ENCODE results near the gene CLEC10A.

CLEC10A gene

DNA sequence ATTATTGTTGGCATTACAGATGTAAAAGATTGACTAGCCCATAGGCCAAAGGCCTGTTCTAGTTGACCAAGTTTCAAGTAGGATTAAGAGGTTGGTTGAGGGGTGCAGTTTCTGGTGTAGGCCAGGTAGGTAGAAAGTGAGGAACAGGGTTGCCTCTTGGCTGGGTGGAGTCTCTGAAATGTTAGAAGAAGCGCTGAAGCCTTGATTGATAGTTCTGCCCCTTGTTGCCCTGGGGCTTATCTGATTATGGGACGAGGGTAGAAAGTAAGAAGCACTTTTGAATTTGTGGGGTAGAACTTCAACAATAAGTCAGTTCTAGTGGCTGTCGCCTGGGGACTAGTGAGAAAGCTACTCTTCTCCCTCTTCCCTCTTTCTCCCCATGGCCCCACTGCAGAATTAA is 51.0 kb downstream of the CLEC10A start:
- no peak for ATAC-seq
- TF ChIP-seq, protein P1, sequence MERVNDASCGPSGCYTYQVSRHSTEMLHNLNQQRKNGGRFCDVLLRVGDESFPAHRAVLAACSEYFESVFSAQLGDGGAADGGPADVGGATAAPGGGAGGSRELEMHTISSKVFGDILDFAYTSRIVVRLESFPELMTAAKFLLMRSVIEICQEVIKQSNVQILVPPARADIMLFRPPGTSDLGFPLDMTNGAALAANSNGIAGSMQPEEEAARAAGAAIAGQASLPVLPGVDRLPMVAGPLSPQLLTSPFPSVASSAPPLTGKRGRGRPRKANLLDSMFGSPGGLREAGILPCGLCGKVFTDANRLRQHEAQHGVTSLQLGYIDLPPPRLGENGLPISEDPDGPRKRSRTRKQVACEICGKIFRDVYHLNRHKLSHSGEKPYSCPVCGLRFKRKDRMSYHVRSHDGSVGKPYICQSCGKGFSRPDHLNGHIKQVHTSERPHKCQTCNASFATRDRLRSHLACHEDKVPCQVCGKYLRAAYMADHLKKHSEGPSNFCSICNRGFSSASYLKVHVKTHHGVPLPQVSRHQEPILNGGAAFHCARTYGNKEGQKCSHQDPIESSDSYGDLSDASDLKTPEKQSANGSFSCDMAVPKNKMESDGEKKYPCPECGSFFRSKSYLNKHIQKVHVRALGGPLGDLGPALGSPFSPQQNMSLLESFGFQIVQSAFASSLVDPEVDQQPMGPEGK (CRISPR knock-in tag; IDR thresholded peaks at IDR 0.05; ENCODE audit: borderline replicate concordance): no peak
- TF ChIP-seq ZNF70 (CRISPR knock-in tag; IDR thresholded peaks at IDR 0.05) (no peak), ARNTL (CRISPR knock-in tag; IDR thresholded peaks at IDR 0.05; ENCODE audit: borderline replicate concordance, low read depth) (no peak)
- TF ChIP-seq, protein P2, sequence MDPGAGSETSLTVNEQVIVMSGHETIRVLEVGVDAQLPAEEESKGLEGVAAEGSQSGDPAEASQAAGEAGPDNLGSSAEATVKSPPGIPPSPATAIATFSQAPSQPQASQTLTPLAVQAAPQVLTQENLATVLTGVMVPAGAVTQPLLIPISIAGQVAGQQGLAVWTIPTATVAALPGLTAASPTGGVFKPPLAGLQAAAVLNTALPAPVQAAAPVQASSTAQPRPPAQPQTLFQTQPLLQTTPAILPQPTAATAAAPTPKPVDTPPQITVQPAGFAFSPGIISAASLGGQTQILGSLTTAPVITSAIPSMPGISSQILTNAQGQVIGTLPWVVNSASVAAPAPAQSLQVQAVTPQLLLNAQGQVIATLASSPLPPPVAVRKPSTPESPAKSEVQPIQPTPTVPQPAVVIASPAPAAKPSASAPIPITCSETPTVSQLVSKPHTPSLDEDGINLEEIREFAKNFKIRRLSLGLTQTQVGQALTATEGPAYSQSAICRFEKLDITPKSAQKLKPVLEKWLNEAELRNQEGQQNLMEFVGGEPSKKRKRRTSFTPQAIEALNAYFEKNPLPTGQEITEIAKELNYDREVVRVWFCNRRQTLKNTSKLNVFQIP (CRISPR knock-in tag; IDR thresholded peaks at IDR 0.05; ENCODE audit: borderline replicate concordance, low read depth): no peak

DNA sequence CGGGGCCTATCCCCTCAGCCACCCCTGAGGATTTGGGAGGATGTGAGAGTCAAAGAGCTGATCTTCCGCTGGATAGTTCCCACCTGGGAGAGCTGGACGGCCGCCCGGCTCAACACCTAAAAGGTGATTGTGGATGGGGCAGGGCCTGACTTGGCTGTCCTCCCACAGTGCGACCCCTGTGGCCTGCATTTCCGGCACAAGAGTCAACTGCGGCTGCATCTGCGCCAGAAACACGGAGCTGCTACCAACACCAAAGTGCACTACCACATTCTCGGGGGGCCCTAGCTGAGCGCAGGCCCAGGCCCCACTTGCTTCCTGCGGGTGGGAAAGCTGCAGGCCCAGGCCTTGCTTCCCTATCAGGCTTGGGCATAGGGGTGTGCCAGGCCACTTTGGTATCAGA is 52.7 kb downstream of the CLEC10A start:
- no peak for ATAC-seq
- TF ChIP-seq ESRRG (CRISPR knock-in tag; IDR thresholded peaks at IDR 0.05) (no peak), TOX (CRISPR knock-in tag; IDR thresholded peaks at IDR 0.05; ENCODE audit: borderline replicate concordance) (no peak), ZNF565 (CRISPR knock-in tag; conservative IDR thresholded peaks at IDR 0.05; ENCODE audit: low read depth) (no peak), TCF4 (CRISPR knock-in tag; IDR thresholded peaks at IDR 0.05; ENCODE audit: borderline replicate concordance) (no peak), SNAI2 (CRISPR knock-in tag; IDR thresholded peaks at IDR 0.05) (no peak), ISL1 (CRISPR knock-in tag; IDR thresholded peaks at IDR 0.05) (no peak), ZNF8 (CRISPR knock-in tag; IDR thresholded peaks at IDR 0.05) (no peak), GLIS3 (CRISPR knock-in tag; IDR thresholded peaks at IDR 0.05) (no peak), PPARA (CRISPR knock-in tag; IDR thresholded peaks at IDR 0.05; ENCODE audit: borderline replicate concordance) (no peak)
- TF ChIP-seq, protein P3, sequence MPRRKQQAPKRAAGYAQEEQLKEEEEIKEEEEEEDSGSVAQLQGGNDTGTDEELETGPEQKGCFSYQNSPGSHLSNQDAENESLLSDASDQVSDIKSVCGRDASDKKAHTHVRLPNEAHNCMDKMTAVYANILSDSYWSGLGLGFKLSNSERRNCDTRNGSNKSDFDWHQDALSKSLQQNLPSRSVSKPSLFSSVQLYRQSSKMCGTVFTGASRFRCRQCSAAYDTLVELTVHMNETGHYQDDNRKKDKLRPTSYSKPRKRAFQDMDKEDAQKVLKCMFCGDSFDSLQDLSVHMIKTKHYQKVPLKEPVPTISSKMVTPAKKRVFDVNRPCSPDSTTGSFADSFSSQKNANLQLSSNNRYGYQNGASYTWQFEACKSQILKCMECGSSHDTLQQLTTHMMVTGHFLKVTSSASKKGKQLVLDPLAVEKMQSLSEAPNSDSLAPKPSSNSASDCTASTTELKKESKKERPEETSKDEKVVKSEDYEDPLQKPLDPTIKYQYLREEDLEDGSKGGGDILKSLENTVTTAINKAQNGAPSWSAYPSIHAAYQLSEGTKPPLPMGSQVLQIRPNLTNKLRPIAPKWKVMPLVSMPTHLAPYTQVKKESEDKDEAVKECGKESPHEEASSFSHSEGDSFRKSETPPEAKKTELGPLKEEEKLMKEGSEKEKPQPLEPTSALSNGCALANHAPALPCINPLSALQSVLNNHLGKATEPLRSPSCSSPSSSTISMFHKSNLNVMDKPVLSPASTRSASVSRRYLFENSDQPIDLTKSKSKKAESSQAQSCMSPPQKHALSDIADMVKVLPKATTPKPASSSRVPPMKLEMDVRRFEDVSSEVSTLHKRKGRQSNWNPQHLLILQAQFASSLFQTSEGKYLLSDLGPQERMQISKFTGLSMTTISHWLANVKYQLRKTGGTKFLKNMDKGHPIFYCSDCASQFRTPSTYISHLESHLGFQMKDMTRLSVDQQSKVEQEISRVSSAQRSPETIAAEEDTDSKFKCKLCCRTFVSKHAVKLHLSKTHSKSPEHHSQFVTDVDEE (CRISPR knock-in tag; IDR thresholded peaks at IDR 0.05): no peak
- TF ChIP-seq, protein P1 (CRISPR knock-in tag; IDR thresholded peaks at IDR 0.05; ENCODE audit: borderline replicate concordance): no peak

DNA sequence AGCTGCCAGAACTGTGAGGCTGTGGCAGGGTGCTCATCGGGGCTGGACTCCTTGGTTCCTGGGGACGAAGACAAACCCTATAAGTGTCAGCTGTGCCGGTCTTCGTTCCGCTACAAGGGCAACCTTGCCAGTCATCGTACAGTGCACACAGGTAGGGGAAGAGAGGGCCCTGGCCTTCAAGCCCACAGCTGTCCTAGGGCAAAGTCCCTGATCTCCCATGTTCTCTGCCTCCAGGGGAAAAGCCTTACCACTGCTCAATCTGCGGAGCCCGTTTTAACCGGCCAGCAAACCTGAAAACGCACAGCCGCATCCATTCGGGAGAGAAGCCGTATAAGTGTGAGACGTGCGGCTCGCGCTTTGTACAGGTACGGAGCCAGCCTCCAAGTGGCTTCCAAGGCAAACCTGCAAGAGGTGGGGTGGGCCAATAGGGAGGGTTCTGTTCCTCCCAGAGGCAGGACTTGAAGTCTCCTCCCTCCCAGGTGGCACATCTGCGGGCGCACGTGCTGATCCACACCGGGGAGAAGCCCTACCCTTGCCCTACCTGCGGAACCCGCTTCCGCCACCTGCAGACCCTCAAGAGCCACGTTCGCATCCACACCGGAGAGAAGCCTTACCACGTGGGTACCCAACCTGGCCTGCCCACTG is 53.5 kb downstream of the CLEC10A start:
- ATAC-seq: no peak
- TF ChIP-seq, protein P4, sequence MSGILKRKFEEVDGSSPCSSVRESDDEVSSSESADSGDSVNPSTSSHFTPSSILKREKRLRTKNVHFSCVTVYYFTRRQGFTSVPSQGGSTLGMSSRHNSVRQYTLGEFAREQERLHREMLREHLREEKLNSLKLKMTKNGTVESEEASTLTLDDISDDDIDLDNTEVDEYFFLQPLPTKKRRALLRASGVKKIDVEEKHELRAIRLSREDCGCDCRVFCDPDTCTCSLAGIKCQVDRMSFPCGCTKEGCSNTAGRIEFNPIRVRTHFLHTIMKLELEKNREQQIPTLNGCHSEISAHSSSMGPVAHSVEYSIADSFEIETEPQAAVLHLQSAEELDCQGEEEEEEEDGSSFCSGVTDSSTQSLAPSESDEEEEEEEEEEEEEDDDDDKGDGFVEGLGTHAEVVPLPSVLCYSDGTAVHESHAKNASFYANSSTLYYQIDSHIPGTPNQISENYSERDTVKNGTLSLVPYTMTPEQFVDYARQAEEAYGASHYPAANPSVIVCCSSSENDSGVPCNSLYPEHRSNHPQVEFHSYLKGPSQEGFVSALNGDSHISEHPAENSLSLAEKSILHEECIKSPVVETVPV (CRISPR knock-in tag; IDR thresholded peaks at IDR 0.05): no peak
- TF ChIP-seq TCF4 (CRISPR knock-in tag; IDR thresholded peaks at IDR 0.05; ENCODE audit: borderline replicate concordance) (no peak), ISL1 (CRISPR knock-in tag; IDR thresholded peaks at IDR 0.05) (no peak), SNAI2 (CRISPR knock-in tag; IDR thresholded peaks at IDR 0.05) (no peak), BACH2 (CRISPR knock-in tag; IDR thresholded peaks at IDR 0.05; ENCODE audit: borderline replicate concordance) (no peak), ARNTL (CRISPR knock-in tag; IDR thresholded peaks at IDR 0.05; ENCODE audit: borderline replicate concordance, low read depth) (no peak), RARB (CRISPR knock-in tag; IDR thresholded peaks at IDR 0.05) (no peak), CSDC2 (CRISPR knock-in tag; IDR thresholded peaks at IDR 0.05) (no peak), ZFP3 (CRISPR knock-in tag; IDR thresholded peaks at IDR 0.05) (no peak), ESRRG (CRISPR knock-in tag; IDR thresholded peaks at IDR 0.05) (no peak), ZNF565 (CRISPR knock-in tag; conservative IDR thresholded peaks at IDR 0.05; ENCODE audit: low read depth) (no peak), ZC3H10 (CRISPR knock-in tag; IDR thresholded peaks at IDR 0.05) (no peak)
- TF ChIP-seq, protein P2 (CRISPR knock-in tag; IDR thresholded peaks at IDR 0.05; ENCODE audit: borderline replicate concordance, low read depth): no peak
- TF ChIP-seq, protein P5, sequence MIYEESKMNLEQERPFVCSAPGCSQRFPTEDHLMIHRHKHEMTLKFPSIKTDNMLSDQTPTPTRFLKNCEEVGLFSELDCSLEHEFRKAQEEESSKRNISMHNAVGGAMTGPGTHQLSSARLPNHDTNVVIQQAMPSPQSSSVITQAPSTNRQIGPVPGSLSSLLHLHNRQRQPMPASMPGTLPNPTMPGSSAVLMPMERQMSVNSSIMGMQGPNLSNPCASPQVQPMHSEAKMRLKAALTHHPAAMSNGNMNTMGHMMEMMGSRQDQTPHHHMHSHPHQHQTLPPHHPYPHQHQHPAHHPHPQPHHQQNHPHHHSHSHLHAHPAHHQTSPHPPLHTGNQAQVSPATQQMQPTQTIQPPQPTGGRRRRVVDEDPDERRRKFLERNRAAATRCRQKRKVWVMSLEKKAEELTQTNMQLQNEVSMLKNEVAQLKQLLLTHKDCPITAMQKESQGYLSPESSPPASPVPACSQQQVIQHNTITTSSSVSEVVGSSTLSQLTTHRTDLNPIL (CRISPR knock-in tag; IDR thresholded peaks at IDR 0.05; ENCODE audit: low read depth): no peak
- TF ChIP-seq, protein P3 (CRISPR knock-in tag; IDR thresholded peaks at IDR 0.05): no peak

All from SK-N-SH treated with all-trans-retinoic acid at 6 μM for 48 hours (cell line).